Lower lobe of right lung (tissue), 2 donors: ENCODE results near the gene DPM2. TPM values are rescaled to one million over a fixed set of nuclear protein-coding genes. Genes with fewer than 3 reads are reported as not detected.

Experiments used
- ATAC-seq, 2 donors: fragments of 200-7000 bp; cut with Tn5 transposase; one replicate each; pipeline ENCODE4 v1.9.1; 2020 to 2022; ENCODE audit warnings: mild to moderate bottlenecking in 2 of 2, moderate library complexity in 2 of 2
- DNase-seq: peaks from one replicate; pipeline ENCODE4 v3.0.0-alpha.2; 2020
- H3K27ac ChIP-seq: fragments of 200-600 bp; one replicate; pipeline ENCODE4 v1.8.0; 2022
- H3K27me3 ChIP-seq: fragments of 200-600 bp; one replicate; pipeline ENCODE4 v1.8.0; 2022; ENCODE audit warnings: low read depth
- H3K36me3 ChIP-seq: fragments of 200-600 bp; one replicate; pipeline ENCODE4 v1.8.0; 2022; ENCODE audit warnings: mild to moderate bottlenecking
- H3K4me1 ChIP-seq: fragments of 200-600 bp; one replicate; pipeline ENCODE4 v1.8.0; 2022
- H3K4me3 ChIP-seq: fragments of 200-600 bp; one replicate; pipeline ENCODE4 v1.8.0; 2022; ENCODE audit warnings: mild to moderate bottlenecking
- H3K9me3 ChIP-seq: fragments of 200-600 bp; one replicate; pipeline ENCODE4 v1.8.0; 2022
- CTCF ChIP-seq: fragments of 200-600 bp; IDR thresholded peaks from one replicate; pipeline ENCODE4 v1.8.0; 2022; ENCODE audit warnings: antibody characterized with exemption, mild to moderate bottlenecking
- intact Hi-C: fragments of 100-400 bp; cut with DNase I; formaldehyde crosslinking; loops from one replicate; pipeline ENCODE4 v1.11.0; 2022
- total RNA-seq: library from RNA; stranded (reverse); fragmentation: NEBNext Ultra II Directional; extraction: Animal tissue kit (Norgen Biotek cat#: 25700); gene quantifications from one replicate; pipeline ENCODE4 v1.2.1, GENCODE V29; 2021
- donor health status: DM: no; HTN: yes; CAD: no; lungs with severe emphysema.

The DPM2 gene
- total RNA-seq, 1 donor from 2014 or later = 33.7 TPM

DNA sequence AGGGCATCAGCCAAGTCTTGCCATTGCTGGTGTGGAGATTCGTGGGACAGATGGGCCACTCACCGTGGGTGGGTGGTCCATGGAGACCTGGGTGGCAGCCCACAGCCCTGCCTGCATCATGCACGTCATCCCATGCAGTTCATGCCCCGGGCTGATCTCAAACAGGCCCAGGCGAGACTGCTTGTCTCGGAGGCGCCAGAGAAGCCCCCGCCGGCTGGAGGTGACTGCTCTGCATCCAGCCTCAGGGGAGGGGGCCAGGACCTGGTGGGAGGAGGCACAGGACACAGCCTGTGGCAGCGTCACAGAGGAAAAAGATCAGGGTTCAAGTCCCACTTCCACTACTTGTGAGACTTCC, 8.1 kb downstream of the DPM2 start:
- DNase-seq = no peak
- TF ChIP-seq CTCF = no peak
- Histone ChIP-seq H3K27me3 (peaks cover 15% of the 10 kb centered on the region), H3K36me3 (no peaks in the 10 kb centered on the region), H3K4me1 (peaks cover 50% of the 10 kb centered on the region), H3K9me3 (no peaks in the 10 kb centered on the region), H3K4me3 (no peak overlapping the region), H3K27ac (no peak overlapping the region)
- intact Hi-C loops = no loop called here
- no peak for ATAC-seq

DNA sequence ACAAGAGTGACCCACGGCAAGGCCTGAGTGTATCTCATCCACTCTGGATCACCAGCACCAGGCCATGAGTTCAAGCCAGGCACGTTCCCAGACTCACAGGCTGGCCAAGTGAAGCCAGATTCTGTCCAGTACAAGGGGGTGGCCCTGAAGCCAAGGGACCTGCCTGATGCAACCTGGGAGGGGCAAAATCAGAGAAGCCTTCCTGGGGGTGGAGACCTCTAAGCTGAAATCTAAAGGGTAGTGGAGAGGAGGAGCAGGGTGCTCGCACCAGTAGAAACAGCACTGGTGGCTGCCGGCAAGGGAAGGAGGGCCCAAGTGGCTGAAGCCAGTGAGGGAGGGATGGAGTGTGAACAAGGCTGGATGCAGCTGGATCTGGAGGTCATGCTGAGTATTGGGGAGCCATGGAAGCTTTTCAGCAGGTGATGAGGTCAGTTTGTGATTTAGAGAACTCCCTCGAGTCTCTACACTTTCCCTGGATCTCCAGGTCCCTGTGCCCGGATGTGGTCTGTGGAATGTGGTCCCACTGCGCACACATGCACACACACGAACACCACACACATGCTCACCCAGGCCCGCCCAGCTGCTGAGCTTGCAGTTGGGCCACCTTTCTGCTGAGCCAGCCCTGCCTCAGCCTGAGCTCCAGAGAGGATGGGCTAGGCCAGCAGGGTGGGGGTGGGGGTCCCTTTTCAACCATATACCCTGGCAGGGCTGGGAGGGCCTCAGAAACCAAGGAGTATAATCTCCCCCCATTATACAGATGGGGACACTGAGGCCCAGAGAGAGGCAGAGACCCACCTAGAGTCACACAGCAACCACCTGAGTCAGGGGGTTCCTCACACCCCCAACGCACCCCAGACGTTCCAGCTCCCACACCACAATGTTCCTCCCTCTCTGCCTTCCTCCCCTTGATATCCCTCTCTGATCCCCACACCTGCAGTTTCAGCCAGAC, 8.7 kb downstream of the DPM2 start:
- no peak for TF ChIP-seq CTCF
- peaks cover 50% of the 10 kb centered on the region for H3K4me1 ChIP-seq
- H3K9me3 ChIP-seq = no peaks in the 10 kb centered on the region
- no peak overlapping the region for H3K4me3 ChIP-seq
- no peak for ATAC-seq
- intact Hi-C loops = no loop called here
- DNase-seq = no peak
- no peak overlapping the region for H3K27ac ChIP-seq
- H3K27me3 ChIP-seq = peaks cover 15% of the 10 kb centered on the region
- no peaks in the 10 kb centered on the region for H3K36me3 ChIP-seq

DNA sequence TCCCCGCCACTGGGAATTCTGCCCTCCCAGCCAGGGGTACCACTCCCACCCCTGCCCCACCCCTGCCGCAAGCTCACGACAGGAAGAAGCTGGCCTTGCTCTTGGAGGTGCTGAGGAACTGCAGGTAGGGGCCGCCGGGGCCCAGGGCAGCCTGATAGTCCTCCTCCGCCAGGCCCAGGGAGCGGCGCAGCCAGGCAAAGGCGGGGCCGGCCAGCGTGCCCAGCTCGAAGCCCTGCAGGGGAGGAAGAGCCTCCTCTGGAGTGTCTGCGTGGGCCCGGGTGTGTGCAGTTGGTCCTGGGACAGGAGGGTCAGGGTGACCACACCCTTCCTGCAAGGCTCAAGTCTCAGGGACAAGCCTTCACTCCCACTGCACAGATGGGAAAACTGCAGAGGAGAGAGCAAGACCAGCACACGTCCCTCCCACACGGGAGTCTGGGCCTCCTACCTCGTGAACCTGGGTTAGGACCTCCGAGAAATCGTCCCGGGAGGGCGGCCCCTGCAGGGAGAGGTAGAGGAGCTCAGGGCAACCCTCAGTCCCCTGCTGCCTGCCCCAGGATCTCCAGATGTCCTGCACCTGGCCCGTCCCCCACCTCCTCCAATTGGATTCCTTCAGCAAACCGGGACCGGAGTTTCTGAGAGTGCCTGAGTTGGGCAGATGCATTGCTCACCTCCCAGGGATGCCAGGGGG, 9.5 kb downstream of the DPM2 start:
- DNase-seq (peak; percentile 56), ATAC-seq (peak; percentile 11 to 28)
- intact Hi-C loops = no loop called here
- TF ChIP-seq CTCF = no peak
- peaks cover 15% of the 10 kb centered on the region for H3K27me3 ChIP-seq
- no peaks in the 10 kb centered on the region for H3K36me3 ChIP-seq
- H3K4me1 ChIP-seq = peaks cover 50% of the 10 kb centered on the region
- peak overlapping the region; percentile 50 for H3K4me3 ChIP-seq
- no peak overlapping the region for H3K27ac ChIP-seq
- H3K9me3 ChIP-seq = no peaks in the 10 kb centered on the region

- Histone ChIP-seq H3K27me3 (peaks cover 15% of the 10 kb centered on the region), H3K27ac (no peak overlapping the region), H3K36me3 (peaks cover 2% of the 10 kb centered on the region), H3K4me1 (peaks cover 50% of the 10 kb centered on the region), H3K4me3 (peak overlapping the region; percentile 50), H3K9me3 (no peaks in the 10 kb centered on the region)
- intact Hi-C loops = no loop called here
- ATAC-seq (peak; percentile 51 to 61), DNase-seq (peak; percentile 84)
- TF ChIP-seq CTCF = no peak
These were observed 10.3 kb downstream of the DPM2 start for GRCh38 chr9:127927201-127927987.

DNA sequence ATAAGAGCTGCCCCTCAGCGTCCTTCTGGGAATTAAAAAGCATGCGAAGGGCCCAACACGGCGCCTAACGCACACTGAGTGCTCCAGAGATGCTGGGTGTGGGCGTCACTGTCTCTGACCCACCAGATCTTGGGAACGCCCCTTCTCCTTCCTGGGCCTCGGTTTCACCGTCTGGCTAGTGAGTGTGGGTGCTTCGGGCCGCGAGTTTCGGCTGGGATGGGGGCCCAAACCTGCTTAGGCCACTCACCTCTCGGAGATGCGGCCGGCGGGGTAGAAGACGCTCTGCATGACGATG, 10.8 kb downstream of the DPM2 start:
- no peak for ATAC-seq
- Histone ChIP-seq H3K4me3 (peak overlapping the region; percentile 50), H3K27me3 (peaks cover 15% of the 10 kb centered on the region), H3K9me3 (no peaks in the 10 kb centered on the region), H3K27ac (no peak overlapping the region), H3K4me1 (peaks cover 52% of the 10 kb centered on the region), H3K36me3 (peaks cover 4% of the 10 kb centered on the region)
- no peak for TF ChIP-seq CTCF
- no peak for DNase-seq
- intact Hi-C loops = no loop called here
